NK-92 (cell line): ENCODE data around the gene IRAK3.
"Not testable (repeated sequence)": the region's sequence is repeated elsewhere in the genome, so short reads cannot be mapped to it uniquely, and the experiment has no call there.

Experiments used
- DNase-seq: peaks from one replicate; lab custom pipeline; 2025; ENCODE audit not compliant: unreplicated experiment; lab: John Stamatoyannopoulos, UW

IRAK3 gene

GRCh38 chr12:66301944-66302826 lies 113.2 kb downstream of the IRAK3 start, which contains the start of gene HELB:
TSS of gene HELB (plus strand) at chr12:66302493. CDS start at chr12:66302604, 111 bp downstream.
- DNase-seq: peak; percentile 78

GRCh38 chr12:66302827-66303169 lies 113.8 kb downstream of the IRAK3 start:
- no peak for DNase-seq

- not testable (repeated sequence) for DNase-seq
These were observed 114.3 kb downstream of the IRAK3 start for GRCh38 chr12:66303316-66303804.
